ENCODE data around the gene MTHFD1.

MTHFD1 gene

DNA sequence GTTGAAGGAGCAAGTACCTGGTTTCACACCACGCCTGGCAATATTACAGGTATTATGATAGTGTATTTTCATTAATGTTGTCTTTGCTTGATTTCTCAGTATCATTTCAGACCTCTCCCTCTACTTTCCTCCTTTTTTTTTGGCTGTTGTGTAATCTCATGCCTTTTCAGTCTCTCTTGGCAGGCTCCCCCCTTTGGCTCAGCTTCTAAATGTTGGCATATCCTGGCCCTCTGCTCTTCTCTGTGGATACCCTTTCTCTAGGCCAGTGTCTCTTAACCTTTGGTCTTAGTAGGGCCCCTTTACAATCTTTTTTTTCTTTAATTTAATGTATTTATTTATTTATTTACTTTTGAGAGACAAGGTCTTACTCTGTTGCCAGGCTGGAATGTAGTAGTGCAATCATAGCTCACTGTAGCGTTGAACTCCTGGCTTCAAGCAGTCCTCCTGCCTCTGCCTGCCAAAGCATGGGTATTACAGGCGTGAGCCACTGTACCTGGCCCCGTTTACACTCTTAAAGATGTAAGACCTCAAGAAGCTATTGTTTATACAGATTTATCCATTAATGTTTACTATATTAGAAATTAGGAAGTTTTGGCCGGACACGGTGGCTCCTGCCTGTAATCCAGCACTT, 12.8 kb downstream of the MTHFD1 start:
- TF ChIP-seq, protein P1, sequence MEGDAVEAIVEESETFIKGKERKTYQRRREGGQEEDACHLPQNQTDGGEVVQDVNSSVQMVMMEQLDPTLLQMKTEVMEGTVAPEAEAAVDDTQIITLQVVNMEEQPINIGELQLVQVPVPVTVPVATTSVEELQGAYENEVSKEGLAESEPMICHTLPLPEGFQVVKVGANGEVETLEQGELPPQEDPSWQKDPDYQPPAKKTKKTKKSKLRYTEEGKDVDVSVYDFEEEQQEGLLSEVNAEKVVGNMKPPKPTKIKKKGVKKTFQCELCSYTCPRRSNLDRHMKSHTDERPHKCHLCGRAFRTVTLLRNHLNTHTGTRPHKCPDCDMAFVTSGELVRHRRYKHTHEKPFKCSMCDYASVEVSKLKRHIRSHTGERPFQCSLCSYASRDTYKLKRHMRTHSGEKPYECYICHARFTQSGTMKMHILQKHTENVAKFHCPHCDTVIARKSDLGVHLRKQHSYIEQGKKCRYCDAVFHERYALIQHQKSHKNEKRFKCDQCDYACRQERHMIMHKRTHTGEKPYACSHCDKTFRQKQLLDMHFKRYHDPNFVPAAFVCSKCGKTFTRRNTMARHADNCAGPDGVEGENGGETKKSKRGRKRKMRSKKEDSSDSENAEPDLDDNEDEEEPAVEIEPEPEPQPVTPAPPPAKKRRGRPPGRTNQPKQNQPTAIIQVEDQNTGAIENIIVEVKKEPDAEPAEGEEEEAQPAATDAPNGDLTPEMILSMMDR (IDR thresholded peaks at IDR 0.05), result no peak

DNA sequence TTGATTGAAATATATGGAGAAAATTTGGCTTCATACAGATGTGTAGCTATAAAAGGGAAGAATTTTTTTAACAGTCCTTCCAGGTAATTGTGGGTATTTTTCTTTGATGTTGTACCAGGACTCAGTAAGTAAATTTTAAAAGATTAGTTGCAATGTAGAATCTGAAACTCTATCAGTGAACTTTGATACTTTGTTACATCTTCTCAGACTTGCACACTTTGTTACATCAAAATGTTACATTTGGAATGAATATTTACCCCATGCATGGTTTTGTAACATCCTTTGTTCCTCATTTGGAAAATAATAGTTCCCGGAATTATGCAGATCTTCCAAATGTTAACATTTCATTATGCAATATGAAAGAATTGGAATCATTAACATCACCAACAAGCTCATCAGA, 13.8 kb downstream of the MTHFD1 start:
- TF ChIP-seq, protein P1 (IDR thresholded peaks at IDR 0.05), result no peak

DNA sequence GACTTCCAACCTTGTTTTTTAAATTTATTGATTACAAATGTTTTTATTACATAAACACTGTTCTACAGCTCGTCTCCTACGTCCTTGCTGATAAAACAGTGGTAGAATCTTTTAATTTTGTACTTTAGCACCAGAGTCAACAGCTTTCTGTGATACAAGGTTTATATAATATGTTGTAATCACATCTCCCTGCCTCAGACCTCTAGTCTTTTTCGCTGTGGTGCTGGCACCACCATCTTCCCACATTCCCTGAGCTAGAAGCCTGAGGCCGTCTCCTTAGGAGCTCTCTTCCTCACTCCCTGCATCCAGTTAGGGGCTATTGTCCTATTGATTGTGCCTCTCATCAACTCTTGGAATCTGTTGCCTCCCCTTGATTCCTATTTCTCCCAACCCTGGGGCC, 17.1 kb downstream of the MTHFD1 start:
- TF ChIP-seq, protein P1 (IDR thresholded peaks at IDR 0.05), result no peak

DNA sequence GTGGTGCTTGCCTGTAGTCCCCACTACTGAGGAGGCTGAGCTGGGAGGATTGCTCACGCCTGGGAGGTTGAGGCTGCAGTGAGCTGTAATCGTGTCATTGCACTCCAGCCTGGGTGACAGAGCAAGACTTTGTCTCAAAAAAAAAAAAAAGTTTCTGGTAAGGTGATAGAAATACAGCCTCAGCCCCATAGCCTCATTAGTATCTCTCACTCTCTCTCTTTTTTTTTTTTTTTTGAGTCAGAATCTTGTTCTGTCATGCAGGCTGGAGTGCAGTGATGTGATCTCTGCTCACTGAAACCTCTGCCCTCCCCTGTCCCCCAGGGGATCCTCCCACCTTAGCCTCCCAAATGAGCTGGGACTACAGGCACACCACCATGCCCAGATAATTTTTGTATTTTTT, 19.2 kb downstream of the MTHFD1 start:
- TF ChIP-seq, protein P1 (IDR thresholded peaks at IDR 0.05), result no peak

DNA sequence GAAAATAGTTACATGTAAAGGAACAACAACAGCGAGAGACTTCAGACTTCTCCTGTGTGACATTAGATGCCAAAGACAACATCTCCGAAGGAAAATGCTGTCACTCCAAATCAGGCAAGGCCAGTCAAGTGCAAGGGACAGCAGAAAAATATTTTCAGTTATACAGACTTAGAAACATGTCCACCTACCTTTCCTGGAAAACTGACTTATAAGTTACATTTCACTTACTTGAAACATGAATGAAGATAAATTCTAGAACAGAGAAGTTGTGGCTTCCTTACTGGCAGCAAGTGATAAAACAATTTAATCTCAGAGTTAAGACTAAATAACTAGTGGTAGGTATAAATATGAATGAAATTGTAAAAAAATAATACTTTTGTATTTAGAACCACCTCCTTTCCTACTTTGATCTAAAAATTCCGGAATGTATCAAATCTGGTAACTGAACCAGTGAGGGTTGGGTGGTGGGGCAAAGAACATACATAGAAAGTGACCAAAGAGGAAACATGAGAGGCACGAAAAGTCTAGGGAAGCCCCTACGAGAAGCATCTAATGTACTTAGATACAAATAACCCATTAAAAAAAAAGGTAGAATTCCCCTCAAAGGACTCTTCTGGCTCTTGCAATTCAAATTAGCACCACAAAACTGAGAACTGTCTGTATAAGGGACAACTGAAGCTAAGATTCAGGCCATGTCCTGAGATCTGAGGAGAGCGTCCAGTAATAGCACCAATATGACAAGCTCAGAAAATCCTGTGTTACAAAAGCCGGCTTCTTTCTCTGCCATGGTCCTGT, 21.2 kb downstream of the MTHFD1 start:
- TF ChIP-seq, protein P1 (IDR thresholded peaks at IDR 0.05), result no peak

DNA sequence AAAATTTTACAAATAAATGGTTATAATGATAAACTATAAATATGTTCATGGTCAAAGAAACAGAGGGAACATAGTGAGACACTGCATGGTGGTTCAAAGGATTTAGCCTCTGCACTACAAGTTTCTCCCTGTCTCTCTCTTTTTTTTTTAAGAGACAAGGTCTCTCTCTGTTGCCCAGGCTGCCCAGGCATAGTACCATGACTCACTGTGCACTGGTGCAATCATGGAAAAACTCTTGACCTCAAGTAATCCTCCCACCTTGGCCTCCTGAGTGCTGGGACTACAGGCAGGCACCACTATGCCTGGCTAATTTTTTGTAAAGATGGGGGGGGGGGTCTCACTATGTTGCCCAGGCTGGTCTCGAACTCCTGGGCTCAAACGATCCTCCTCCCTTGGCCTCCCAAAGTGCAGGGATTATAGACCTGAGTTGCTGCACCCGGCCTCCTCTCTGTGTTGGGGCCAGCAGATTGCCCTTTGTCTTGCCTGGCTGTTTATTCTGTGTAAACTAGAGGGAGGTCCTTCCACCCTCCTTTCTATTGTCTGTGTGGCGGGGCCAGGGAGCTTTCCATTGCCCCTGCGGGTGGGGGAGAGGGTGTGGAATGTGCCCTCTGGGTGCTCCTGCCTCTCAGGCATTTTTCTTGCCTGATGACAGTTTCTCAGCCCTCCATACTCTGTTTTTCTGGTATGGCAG, 22.1 kb downstream of the MTHFD1 start:
- TF ChIP-seq, protein P1 (IDR thresholded peaks at IDR 0.05), result no peak

DNA sequence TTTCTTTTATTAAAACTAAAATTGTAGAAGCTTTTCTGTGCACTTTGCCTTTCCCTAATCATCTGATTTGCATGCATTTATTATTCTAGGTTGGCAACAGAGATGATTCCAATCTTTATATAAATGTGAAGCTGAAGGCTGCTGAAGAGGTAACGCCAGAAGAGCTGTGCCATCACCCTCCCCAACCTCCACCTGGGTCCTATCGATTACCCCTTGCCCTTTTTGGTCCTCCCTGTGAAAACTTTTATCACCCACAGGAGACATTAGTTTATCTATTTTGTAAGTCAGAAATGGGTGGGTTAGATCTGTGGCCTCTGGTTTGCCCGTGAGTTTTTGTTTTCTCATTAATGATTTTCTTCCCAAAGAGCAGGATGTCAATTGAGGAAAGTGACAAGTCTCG, 22.8 kb downstream of the MTHFD1 start:
- TF ChIP-seq, protein P1 (IDR thresholded peaks at IDR 0.05), result no peak
